HG02623 (cell line): ENCODE measurements around the gene ATL2.

Experiments
- ATAC-seq: cut with Tn5 transposase; IDR thresholded peaks from one replicate; pipeline ENCODE4 v1.9.1; 2021; ENCODE audit warnings: moderate library complexity; ENCODE audit not compliant: unreplicated experiment

ATL2 gene

GRCh38 chr2:38255211-38255610 is 121.9 kb downstream of the ATL2 start:
- ATAC-seq: no peak

GRCh38 chr2:38254796-38255195 is 122.3 kb downstream of the ATL2 start:
- ATAC-seq: no peak

DNA sequence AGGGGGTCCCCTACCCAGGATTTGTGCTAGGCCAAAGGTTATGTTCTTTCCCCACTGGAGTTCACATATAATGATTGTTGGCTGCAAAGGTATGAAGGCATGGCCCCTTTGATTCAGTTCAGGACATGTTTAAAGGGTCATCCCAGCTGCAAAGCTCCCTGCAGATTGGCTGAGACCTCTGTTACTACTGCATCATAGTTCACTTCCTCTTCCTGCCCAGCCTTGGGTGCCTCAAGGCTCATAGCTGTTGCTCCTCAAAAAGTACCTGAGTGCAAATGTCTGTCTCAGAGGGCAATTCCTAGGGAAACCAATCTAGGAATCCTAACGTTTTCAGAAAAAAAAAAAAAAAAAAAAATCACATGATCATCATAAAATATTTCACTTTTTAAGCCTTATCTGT is 125.1 kb downstream of the ATL2 start:
- no peak for ATAC-seq

DNA sequence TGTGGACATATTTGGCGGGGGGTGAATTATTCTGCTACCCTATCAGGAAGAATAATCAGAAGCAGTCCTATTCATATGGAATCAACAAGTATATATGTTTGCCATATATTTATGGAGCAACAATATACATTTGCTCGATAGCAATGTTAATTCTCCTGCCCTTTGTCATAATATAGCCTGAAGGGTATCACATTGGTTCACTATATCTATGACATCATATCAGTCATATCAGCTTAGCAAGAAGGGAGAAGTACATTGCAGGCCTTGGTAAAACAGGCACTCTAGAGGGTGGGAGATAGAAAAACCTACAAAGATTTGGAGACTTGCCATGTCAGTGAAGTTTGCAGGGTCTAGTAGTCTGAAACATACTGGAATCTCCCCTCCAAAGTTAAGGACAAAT is 128.4 kb downstream of the ATL2 start:
- ATAC-seq: no peak

DNA sequence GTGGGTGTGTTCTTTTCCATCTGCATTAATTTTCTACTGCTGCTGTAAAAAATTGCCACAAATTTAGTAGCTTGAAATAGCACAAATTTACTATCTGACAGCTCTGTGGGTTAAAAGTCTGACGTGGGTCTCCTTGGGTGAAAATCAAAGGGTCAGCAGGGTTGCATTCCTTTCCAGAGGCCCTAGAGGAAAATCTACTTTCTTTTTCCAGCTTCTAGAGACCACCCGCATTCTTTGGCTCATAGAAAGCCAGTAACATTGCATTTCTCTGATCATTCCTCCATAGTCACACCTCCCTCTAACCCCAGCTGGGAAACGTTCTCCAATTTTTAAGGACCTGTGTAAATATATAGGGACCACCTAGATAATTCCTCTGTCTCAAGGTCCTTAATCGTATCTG is 128.8 kb downstream of the ATL2 start:
- ATAC-seq: no peak

DNA sequence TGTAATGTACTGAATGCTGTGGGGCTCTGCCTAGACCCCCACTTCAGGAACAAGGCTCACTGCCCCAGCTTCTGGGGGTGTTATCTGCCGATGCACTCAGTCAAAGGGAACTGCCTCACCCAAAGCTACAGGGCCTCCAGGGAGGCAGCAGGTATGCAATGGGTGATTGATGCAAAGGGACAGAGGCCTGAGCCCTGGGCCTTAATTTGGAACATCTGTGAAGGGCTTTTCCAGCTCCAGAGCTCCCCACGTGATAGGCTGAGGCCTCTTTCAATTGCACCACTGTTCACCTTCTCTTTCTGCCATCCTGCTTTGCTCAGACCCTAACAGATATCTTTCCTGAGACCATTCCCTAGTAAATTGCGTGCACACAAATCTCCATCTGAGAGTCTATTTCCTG is 131.0 kb downstream of the ATL2 start:
- no peak for ATAC-seq

DNA sequence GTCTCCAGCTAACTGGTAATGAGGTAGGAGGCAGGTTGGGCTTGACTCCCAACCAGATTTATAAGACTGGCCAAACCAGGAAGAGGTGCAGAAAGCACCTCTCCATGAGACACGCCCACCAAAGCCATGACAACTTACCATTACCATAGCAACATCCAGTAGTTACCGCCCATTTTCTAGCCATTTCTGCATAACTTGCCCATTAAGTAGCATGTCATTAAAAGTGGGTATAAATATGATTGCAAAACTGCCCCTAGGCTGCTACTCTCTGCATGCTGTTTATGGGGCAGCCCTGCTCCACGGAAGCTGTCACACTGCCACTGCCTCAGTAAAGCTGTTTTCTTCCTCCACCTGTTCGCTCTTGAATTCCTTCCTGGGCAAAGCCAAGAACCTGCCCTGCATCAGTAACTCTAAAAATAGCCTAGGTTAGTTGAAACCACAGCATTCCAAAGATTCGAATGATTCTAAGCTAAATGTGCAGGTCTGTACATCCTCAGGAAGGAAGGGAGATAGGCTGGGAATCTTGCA is 131.9 kb downstream of the ATL2 start:
- no peak for ATAC-seq

GRCh38 chr2:38244301-38244700 is 132.8 kb downstream of the ATL2 start:
- ATAC-seq: no peak
